ENCODE data around the gene CYB5R2.

CYB5R2 gene

GRCh38 chr11:7636350-7636749 is 37.0 kb downstream of the CYB5R2 start:
- no peak for DNase-seq

DNA sequence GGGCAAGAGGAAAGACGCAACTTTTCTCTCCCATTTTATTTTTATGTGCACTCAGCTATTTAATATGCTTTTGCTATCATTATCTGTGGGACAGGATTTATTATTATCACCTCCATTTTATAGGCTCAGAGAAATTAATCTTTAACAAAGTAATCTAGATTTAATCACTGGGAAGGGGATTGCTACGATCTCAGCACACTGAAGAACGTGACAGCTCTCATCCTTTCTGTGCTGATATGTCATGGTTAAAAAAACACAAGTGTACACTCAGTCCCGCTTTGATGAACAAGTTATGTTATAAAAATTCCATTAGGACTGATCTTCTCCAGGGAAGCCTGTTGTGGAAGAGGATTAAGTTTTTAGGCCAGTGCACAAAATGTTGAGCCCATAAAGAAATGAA is 37.6 kb downstream of the CYB5R2 start:
- no peak for DNase-seq

DNA sequence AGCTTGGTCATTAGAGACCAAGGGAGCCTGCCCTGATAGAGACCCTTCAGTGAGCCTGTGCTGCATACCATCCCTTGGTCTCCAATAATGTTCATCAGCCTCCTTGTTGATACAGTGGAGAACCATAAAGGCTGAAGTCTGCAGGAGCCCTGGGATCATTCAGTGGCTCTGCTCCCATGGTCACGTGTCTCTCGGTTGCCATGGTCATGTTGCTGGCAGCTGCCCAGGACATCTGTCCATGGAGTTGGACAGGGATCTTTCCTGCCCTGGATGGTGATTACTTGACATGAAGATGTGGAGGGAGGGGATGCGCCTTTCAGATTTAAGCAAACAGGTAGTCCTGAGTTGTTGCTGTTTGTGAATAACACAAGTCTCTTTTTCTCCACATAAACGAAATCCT is 38.2 kb downstream of the CYB5R2 start:
- no peak for DNase-seq

- DNase-seq: no peak
These were observed 41.1 kb downstream of the CYB5R2 start for GRCh38 chr11:7632211-7632610.

GRCh38 chr11:7630002-7630401 is 43.3 kb downstream of the CYB5R2 start:
- no peak for DNase-seq

- no peak for DNase-seq
These were observed 44.6 kb downstream of the CYB5R2 start for GRCh38 chr11:7628660-7629059.

- DNase-seq: no peak
These were observed 50.6 kb downstream of the CYB5R2 start for GRCh38 chr11:7622721-7623120.

DNA sequence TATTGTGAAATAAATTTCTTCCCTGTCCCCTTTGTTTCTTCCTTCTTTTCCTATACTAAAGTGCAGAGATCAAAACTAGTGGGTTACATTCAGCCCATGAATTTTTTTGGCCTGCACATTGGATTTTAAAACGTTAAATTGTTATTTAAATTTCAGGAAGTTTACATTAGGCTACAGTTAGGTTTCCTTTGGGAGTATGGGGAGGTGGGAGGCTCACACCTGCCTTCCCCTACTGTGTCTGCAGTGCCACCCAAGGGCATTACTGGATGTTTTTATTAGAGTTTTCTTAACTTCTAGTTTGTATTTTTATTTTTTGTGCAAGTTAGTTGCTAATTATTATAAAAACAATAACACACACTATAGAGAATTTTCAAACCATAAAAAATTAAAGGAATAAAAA is 51.7 kb downstream of the CYB5R2 start:
- DNase-seq: no peak

GRCh38 chr11:7621090-7621489 is 52.2 kb downstream of the CYB5R2 start:
- no peak for DNase-seq

DNA sequence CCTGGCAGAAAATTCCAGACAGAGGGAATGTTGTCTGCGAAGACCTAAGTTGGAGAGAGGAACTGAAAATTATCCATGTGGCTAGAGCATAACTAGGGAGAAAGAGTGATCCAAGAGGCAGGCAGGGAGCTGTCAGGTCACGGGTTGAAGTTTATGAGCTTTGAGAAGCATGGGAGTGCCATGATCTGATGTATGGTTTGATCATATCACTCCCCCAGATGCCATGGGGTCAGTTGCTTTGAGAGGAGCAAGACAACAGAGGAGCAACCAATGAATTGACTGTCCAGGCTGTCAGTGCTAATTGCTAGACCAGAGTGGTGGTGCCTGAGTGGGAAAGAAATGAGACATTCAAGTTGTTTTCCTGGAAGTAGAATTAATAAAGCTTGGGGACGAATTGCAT is 54.0 kb downstream of the CYB5R2 start:
- no peak for DNase-seq

DNA sequence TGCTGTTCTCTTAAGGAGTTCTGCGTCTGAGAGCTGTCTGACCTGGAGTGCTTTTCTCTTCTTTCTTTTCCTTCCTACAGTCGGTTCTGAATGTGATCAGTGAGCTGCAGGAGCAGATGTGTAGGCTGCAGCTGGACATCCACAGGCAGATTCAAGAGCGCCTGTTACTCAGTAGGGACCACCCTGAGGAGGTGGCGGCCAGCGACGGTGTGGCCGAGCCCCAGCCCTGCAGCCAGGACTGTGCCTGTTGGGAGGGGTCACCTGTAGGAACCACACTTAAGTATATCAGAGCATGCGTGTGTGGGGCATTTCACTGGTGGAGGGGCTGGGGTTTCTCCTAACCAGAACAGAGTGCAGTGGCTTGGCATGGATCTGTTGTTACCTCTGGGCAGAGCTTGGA is 56.3 kb downstream of the CYB5R2 start:
- DNase-seq: no peak
